ENCODE results near the gene DCANP1.
"Not testable (repeated sequence)": the region's sequence is repeated elsewhere in the genome, so short reads cannot be mapped to it uniquely, and the experiment has no call there.

GRCh38 chr5:135495531-135495930 lies 48.4 kb upstream of the DCANP1 start:
- TF ChIP-seq, protein P1, sequence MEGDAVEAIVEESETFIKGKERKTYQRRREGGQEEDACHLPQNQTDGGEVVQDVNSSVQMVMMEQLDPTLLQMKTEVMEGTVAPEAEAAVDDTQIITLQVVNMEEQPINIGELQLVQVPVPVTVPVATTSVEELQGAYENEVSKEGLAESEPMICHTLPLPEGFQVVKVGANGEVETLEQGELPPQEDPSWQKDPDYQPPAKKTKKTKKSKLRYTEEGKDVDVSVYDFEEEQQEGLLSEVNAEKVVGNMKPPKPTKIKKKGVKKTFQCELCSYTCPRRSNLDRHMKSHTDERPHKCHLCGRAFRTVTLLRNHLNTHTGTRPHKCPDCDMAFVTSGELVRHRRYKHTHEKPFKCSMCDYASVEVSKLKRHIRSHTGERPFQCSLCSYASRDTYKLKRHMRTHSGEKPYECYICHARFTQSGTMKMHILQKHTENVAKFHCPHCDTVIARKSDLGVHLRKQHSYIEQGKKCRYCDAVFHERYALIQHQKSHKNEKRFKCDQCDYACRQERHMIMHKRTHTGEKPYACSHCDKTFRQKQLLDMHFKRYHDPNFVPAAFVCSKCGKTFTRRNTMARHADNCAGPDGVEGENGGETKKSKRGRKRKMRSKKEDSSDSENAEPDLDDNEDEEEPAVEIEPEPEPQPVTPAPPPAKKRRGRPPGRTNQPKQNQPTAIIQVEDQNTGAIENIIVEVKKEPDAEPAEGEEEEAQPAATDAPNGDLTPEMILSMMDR (IDR thresholded peaks at IDR 0.05), result not testable (repeated sequence)
- TF ChIP-seq TCF7 (CRISPR knock-in tag; IDR thresholded peaks at IDR 0.05; ENCODE audit: low read depth); CREB1 (CRISPR knock-in tag; IDR thresholded peaks at IDR 0.05); NR3C1 (CRISPR knock-in tag; conservative IDR thresholded peaks at IDR 0.05; ENCODE audit: low read depth); MXD4 (CRISPR knock-in tag; IDR thresholded peaks at IDR 0.05; ENCODE audit: borderline replicate concordance); ZNF532 (CRISPR knock-in tag; IDR thresholded peaks at IDR 0.05; ENCODE audit: borderline replicate concordance); NFYB (CRISPR knock-in tag; conservative IDR thresholded peaks at IDR 0.05; ENCODE audit: low read depth); OVOL2 (CRISPR knock-in tag; IDR thresholded peaks at IDR 0.05; ENCODE audit: borderline replicate concordance); CREM (CRISPR knock-in tag; IDR thresholded peaks at IDR 0.05); ATF1 (CRISPR knock-in tag; IDR thresholded peaks at IDR 0.05); ZBTB43 (CRISPR knock-in tag; IDR thresholded peaks at IDR 0.05); JUN (CRISPR knock-in tag; IDR thresholded peaks at IDR 0.05): not testable (repeated sequence)

All from WTC11 (cell line).